Hematopoietic multipotent progenitor cell (in vitro differentiated cells): ENCODE data around the gene TMEM221. TPM values are rescaled to one million over a fixed set of nuclear protein-coding genes. Genes with fewer than 3 reads are reported as not detected.
"Not testable (repeated sequence)": the region's sequence is repeated elsewhere in the genome, so short reads cannot be mapped to it uniquely, and the experiment has no call there.

Experiments used
- DNase-seq, 3 donors: peaks; one replicate each; pipeline ENCODE4 v3.0.0-alpha.2; 2011 to 2015; ENCODE audit warnings: low read depth in 2 of 3, low spot score in 2 of 3
- total RNA-seq: library from RNA; depleted of rRNA; stranded (reverse); fragments of >200 nt; gene quantifications from one replicate; pipeline ENCODE4 v1.2.3, GENCODE V29; 2012

The TMEM221 gene
- total RNA-seq, 1 donor = under 0.01 TPM

- DNase-seq = not testable (repeated sequence)
These were observed 26.6 kb upstream of the TMEM221 start for GRCh38 chr19:17475011-17475540.

GRCh38 chr19:17473041-17473440 is 24.6 kb upstream of the TMEM221 start:
- peak in 2 of 3 donors; percentile 79 to 85 for DNase-seq

GRCh38 chr19:17471410-17472125 is 23.1 kb upstream of the TMEM221 start:
- no peak for DNase-seq

GRCh38 chr19:17470068-17470841 is 21.8 kb upstream of the TMEM221 start, which contains the start of gene SLC27A1:
SLC27A1 (plus strand) TSS chr19:17470524; CDS start chr19:17470541, 17 bp downstream.
- peak; percentile 72 to 99 (median 99) for DNase-seq

GRCh38 chr19:17469481-17470067 is 21.1 kb upstream of the TMEM221 start:
- DNase-seq = peak; percentile 78 to 97 (median 94)

GRCh38 chr19:17469092-17469480 is 20.6 kb upstream of the TMEM221 start:
- DNase-seq = no peak

- no peak for DNase-seq
These were observed 20.0 kb upstream of the TMEM221 start for GRCh38 chr19:17468302-17469091.

- no peak for DNase-seq
These were observed 19.2 kb upstream of the TMEM221 start for GRCh38 chr19:17467471-17468301.

- no peak for DNase-seq
These were observed 18.0 kb upstream of the TMEM221 start for GRCh38 chr19:17466487-17466850.

- DNase-seq = no peak
These were observed 12.1 kb upstream of the TMEM221 start, which contains the start of gene NXNL1 for GRCh38 chr19:17460372-17461230. NXNL1 (minus strand) TSS chr19:17460926; CDS start chr19:17460869, 57 bp downstream.

GRCh38 chr19:17458970-17459369 is 10.5 kb upstream of the TMEM221 start:
- DNase-seq = no peak

GRCh38 chr19:17457616-17458015 is 9.1 kb upstream of the TMEM221 start:
- no peak for DNase-seq

- DNase-seq = no peak
These were observed 7.7 kb upstream of the TMEM221 start for GRCh38 chr19:17456127-17456526.

- no peak for DNase-seq
These were observed 7.0 kb upstream of the TMEM221 start for GRCh38 chr19:17455308-17456123.

GRCh38 chr19:17454576-17455071 is 6.2 kb upstream of the TMEM221 start:
- DNase-seq = no peak

GRCh38 chr19:17451820-17452219 is 3.4 kb upstream of the TMEM221 start:
- DNase-seq = no peak

- peak in 2 of 3 donors; percentile 41 to 48 for DNase-seq
These were observed 2.0 kb upstream of the TMEM221 start for GRCh38 chr19:17450264-17451075.
